GM12875 (cell line): ENCODE data around the gene NECTIN1.

Experiments
- H3K4me3 ChIP-seq: one replicate; pipeline ENCODE4 v1.5.1; 2011; ENCODE audit warnings: low read depth, low read length, control low read depth
- TF ChIP-seq, protein P1 (sequence below): IDR thresholded peaks from 2 replicates; pipeline ENCODE4 v1.5.1; 2011; ENCODE audit warnings: low read depth, mild to moderate bottlenecking, control low read depth, inconsistent platforms, low read length, moderate library complexity, borderline replicate concordance; ENCODE audit not compliant: insufficient read depth

The NECTIN1 gene

DNA sequence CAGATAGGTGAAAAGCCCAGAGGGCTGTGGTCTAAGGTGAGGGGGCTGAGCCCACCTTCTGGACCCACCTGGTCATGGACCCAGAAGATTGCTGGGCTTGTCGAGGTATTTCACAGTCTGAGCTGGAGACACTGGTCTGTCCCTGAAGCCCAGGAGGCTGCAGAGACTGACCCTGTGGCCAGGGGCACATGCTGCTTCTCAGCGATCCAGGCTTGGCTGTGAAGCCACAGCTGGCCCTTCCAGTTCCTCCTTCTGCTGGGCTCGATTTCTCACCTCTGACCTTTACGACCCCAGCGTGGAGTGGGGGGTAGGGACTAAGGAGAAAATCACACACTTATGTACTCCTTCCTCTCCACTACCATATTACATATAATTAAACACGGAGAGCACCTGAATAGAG lies 88.5 kb downstream of the NECTIN1 start:
- no peak overlapping the region for H3K4me3 ChIP-seq
- TF ChIP-seq, protein P1, sequence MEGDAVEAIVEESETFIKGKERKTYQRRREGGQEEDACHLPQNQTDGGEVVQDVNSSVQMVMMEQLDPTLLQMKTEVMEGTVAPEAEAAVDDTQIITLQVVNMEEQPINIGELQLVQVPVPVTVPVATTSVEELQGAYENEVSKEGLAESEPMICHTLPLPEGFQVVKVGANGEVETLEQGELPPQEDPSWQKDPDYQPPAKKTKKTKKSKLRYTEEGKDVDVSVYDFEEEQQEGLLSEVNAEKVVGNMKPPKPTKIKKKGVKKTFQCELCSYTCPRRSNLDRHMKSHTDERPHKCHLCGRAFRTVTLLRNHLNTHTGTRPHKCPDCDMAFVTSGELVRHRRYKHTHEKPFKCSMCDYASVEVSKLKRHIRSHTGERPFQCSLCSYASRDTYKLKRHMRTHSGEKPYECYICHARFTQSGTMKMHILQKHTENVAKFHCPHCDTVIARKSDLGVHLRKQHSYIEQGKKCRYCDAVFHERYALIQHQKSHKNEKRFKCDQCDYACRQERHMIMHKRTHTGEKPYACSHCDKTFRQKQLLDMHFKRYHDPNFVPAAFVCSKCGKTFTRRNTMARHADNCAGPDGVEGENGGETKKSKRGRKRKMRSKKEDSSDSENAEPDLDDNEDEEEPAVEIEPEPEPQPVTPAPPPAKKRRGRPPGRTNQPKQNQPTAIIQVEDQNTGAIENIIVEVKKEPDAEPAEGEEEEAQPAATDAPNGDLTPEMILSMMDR = no peak

DNA sequence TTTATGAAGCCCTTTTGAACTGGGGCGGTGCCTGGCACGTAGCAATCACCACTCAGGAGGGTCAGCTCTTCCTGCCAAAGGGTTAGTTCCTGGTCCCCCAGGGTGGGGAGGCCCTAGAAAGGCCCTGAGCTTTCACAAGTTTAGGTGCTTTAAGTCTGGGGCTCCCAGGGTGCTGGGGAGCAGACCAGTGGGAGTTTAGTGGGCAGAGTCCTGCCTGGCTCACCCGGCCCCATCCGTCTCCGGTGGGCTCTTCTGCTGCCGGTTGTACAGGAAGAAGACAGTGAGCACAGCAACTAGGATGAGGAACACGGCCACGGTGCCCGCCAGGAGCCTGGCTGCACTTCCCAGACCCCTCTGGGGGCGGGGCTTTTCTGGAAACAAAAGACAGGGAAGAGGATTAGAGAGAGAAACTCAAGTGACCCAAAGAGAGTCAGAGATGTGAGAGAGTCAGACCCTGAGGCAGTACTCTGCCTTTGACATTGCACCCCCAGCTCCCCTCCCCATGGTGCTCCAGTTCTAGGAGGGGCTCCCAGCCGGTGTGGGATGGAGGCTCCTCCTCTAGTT lies 89.3 kb downstream of the NECTIN1 start:
- H3K4me3 ChIP-seq = no peak overlapping the region
- TF ChIP-seq, protein P1 = no peak

DNA sequence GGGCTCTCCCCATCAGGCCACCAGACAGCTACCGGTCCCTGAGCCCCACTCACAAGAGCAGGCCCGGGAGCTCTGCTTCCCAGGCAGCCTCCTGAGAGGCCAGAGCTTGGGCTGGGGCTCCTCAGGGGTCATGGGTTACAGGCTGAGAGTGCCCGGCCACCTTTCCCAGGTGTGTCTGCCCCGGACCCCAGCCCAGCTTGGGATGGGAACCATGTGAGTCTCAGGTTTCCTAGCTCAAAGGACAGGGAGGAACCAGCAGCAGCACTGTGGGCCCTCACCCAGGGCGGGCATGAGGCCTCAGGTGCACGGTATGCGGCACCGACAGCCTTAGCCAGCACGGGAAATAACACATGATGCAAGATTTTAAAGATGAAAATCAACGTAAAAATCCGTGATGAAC lies 90.1 kb downstream of the NECTIN1 start:
- H3K4me3 ChIP-seq = no peak overlapping the region
- TF ChIP-seq, protein P1 = no peak

DNA sequence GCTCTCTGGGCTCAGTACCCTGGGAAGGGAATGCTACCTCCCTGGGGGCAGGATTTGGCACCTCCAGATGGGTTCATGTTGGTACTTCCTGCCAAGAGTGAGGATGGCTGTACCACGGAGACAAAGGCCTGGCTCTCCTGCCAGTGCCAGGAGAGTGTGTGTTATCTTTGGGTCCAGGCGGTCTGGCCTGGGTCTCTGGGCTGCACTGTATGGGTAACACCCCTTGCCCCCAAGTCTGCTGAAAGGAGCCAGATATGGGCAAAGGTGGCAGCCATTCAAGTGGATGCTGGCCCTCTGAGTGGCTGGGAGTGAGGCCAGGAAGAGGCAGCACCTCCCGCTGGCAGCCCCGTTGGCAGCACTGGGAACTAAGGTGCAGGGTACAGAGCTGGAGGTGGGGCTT lies 91.5 kb downstream of the NECTIN1 start:
- no peak overlapping the region for H3K4me3 ChIP-seq
- TF ChIP-seq, protein P1 = no peak

DNA sequence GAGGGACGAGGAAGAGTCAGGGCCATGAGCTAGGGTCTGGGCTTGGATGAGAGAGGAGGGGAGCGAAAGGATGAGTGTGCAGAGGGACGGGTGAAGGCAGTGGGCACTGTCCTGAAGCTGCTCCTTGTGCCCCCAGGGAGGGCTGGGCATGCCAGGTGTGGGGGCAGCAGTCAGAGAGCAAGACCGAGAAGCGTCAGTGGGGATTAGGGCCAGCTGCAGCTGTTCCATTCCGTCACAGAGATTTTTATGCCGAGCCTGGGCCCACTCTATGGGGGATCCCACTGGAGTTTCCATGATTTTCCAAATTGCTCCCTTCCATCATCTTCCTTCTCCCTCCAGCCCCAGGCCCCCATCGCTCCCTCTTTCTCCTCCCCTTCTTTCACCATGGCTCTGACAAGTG lies 93.2 kb downstream of the NECTIN1 start:
- no peak overlapping the region for H3K4me3 ChIP-seq
- TF ChIP-seq, protein P1 = no peak

DNA sequence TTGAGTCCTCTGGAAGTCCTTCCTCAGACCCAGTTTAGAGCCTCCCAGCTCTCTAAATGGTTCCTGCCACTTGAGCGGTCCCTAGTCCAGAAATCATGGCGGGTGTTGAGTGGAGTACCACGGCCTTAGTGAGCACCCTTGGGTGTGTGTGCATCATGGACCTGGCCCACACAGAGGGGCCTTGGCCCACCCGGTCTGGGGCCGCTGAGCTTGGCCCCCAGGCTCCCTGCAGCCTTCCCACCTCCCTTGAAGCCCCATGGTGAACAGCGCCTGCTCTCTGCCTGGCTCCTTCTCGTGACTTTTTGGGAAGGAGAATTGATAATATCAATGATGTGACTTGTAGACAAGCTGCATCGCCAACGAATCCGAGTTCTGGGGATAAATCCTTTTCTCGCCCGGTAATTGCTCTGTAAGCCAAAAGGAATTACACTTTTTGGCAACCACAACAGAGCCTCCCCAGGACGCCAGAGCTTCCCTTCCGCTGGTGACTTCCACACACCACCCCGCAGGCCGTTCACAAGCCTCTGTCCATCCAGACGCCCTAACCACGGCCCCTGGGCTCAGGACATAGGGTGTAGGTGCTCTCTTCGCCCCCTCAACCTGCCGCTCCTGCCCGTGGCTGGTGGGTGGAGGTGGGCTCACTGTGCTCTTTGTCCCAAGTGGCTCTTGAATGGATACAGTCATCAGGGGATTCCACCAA lies 93.8 kb downstream of the NECTIN1 start:
- TF ChIP-seq, protein P1 = no peak
- H3K4me3 ChIP-seq = no peak overlapping the region

DNA sequence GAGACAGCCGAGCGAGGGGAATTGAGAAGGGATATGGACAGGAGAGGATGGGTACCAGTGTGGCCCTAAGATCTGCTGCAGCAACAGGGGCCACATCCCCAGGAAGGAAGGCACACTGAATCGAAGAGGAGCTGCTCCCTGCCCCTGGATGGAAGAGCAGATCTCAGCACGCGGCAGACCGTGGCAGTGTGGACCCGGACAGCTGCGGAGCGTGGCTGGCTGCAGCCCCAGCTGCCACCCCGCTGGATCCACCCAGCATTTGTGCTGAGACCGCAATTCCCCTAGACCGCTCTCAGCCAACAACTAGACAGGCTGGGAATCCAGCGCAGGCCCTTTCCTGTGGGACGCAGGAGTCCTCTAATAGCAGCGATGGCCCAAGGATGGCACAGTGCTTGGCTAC lies 94.7 kb downstream of the NECTIN1 start:
- TF ChIP-seq, protein P1 = no peak
- no peak overlapping the region for H3K4me3 ChIP-seq
